ENCODE results near the gene CARMIL1.

The CARMIL1 gene

DNA sequence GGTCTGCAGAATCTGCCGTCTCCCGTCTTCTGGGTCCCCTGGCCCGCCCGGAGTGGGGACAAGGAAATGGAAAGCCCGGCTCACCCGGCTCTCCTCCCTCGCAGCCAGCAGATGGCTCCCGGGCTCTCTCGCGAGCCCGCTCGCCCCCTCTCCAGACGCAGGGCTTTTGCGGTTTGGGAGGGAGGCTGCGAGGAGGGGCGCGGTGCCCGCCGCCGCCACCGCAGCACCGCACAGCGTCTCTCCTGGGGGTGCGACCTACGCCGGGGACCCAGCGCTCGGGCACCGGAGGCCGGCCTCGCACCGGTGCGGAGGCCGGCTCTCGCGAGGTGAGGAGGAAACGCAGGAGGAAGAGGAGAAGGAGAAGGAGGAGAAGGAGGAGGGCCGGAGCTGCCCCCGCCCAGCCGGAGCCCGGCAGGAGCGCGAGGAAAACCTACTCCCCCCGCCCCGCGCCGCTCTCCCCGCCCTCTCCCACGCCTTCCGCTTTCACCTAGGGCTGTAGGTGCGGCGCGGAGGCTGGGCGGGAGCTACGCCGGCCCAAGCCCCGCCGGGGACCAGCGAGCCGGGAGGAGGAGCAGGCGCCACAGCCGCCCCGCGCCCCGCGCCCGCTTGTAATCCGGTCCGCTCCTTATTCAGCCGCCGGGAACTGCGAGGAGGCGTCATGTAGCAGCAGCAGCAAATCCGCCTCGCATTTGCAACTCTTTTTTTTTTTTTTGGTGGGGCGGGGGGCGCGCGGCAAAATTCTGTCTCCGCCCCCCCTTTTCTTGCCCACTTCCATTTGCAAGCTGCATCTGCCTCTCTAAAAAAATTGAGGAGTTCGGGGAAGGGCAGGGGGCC is at the start of gene CARMIL1:
TSS of gene CARMIL1 (plus strand) at position 461 of the 834 bp plus-strand sequence. CDS start 422 bp downstream, outside the sequence.
- Histone ChIP-seq H3K27me3 (ENCODE audit: control insufficient read depth in 2 of 2, insufficient read depth in 2 of 2, low read length in 2 of 2) (no peaks in the 10 kb centered on the region), H3K27ac (ENCODE audit: low read depth in 2 of 2, low read length in 2 of 2) (peak within 1 kb of the TSS; percentile 85 to 89), H3K36me3 (ENCODE audit: control insufficient read depth in 2 of 2, insufficient read depth in 2 of 2, low read length in 2 of 2) (no peaks in the 10 kb centered on the region), H3K4me1 (ENCODE audit: control insufficient read depth in 2 of 2, insufficient read depth in 2 of 2, low read length in 2 of 2) (peaks cover 16 to 23% of the 10 kb centered on the region in 2 donors), H3K9me3 (ENCODE audit: control insufficient read depth in 2 of 2, low read length in 2 of 2) (no peaks in the 10 kb centered on the region), H3K9ac (ENCODE audit: low read depth in 1 of 2, low read length in 2 of 2) (peak within 1 kb of the TSS; percentile 73 to 93), H3K4me3 (ENCODE audit: low read length in 2 of 2) (peak within 1 kb of the TSS; percentile 94 to 95)

DNA sequence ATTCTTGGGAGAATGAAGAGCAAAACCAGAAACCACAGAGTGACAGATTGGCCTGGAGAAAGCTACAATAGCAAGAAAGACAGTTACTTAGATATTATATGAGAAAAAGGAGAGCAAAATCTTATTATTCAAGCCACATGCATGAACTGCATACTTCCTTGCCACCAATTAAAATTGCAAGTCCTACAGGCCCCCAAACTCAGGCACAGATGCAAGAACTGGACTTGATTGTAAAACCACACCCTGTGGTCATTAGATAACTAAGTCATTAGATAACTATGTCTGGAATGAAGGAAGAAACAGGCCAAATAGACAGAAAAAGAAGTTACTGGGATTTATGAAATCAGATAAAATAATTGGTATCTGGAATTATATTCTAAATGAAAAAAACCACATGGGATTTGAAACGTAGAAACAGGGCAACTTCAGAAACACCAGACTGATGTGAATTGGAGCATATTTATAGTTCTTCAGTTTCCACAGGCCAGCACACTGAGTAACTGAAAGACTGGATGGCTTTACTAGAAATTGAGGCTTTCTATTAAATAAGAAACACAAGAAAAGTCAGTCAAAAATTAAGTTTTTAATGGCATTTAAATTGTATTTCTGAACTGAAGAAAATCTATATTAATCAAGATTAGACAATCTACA is 49.4 kb upstream of the CARMIL1 start:
- peaks cover 0 to 2% of the 10 kb centered on the region in 2 donors for H3K9me3 ChIP-seq (ENCODE audit: control insufficient read depth in 2 of 2, low read length in 2 of 2)
- H3K4me1 ChIP-seq (ENCODE audit: control insufficient read depth in 2 of 2, insufficient read depth in 2 of 2, low read length in 2 of 2): no peaks in the 10 kb centered on the region
- no peak overlapping the region for H3K9ac ChIP-seq (ENCODE audit: low read depth in 1 of 2, low read length in 2 of 2)
- no peaks in the 10 kb centered on the region for H3K27me3 ChIP-seq (ENCODE audit: control insufficient read depth in 2 of 2, insufficient read depth in 2 of 2, low read length in 2 of 2)
- no peaks in the 10 kb centered on the region for H3K36me3 ChIP-seq (ENCODE audit: control insufficient read depth in 2 of 2, insufficient read depth in 2 of 2, low read length in 2 of 2)
- no peak overlapping the region for H3K27ac ChIP-seq (ENCODE audit: low read depth in 2 of 2, low read length in 2 of 2)
- H3K4me3 ChIP-seq (ENCODE audit: low read length in 2 of 2): no peak overlapping the region

GRCh38 chr6:25232479-25232878 is 46.7 kb upstream of the CARMIL1 start:
- Histone ChIP-seq H3K9me3 (ENCODE audit: control insufficient read depth in 2 of 2, low read length in 2 of 2) (peaks cover 0 to under 1% of the 10 kb centered on the region in 2 donors), H3K36me3 (ENCODE audit: control insufficient read depth in 2 of 2, insufficient read depth in 2 of 2, low read length in 2 of 2) (no peaks in the 10 kb centered on the region), H3K4me3 (ENCODE audit: low read length in 2 of 2) (no peak overlapping the region), H3K9ac (ENCODE audit: low read depth in 1 of 2, low read length in 2 of 2) (no peak overlapping the region), H3K4me1 (ENCODE audit: control insufficient read depth in 2 of 2, insufficient read depth in 2 of 2, low read length in 2 of 2) (no peaks in the 10 kb centered on the region), H3K27ac (ENCODE audit: low read depth in 2 of 2, low read length in 2 of 2) (no peak overlapping the region), H3K27me3 (ENCODE audit: control insufficient read depth in 2 of 2, insufficient read depth in 2 of 2, low read length in 2 of 2) (no peaks in the 10 kb centered on the region)

- Histone ChIP-seq H3K27me3 (ENCODE audit: control insufficient read depth in 2 of 2, insufficient read depth in 2 of 2, low read length in 2 of 2) (no peaks in the 10 kb centered on the region), H3K4me1 (ENCODE audit: control insufficient read depth in 2 of 2, insufficient read depth in 2 of 2, low read length in 2 of 2) (no peaks in the 10 kb centered on the region), H3K9ac (ENCODE audit: low read depth in 1 of 2, low read length in 2 of 2) (no peak overlapping the region), H3K9me3 (ENCODE audit: control insufficient read depth in 2 of 2, low read length in 2 of 2) (no peaks in the 10 kb centered on the region), H3K4me3 (ENCODE audit: low read length in 2 of 2) (no peak overlapping the region), H3K27ac (ENCODE audit: low read depth in 2 of 2, low read length in 2 of 2) (no peak overlapping the region), H3K36me3 (ENCODE audit: control insufficient read depth in 2 of 2, insufficient read depth in 2 of 2, low read length in 2 of 2) (no peaks in the 10 kb centered on the region)
These were observed 45.9 kb upstream of the CARMIL1 start for GRCh38 chr6:25233226-25233625.

DNA sequence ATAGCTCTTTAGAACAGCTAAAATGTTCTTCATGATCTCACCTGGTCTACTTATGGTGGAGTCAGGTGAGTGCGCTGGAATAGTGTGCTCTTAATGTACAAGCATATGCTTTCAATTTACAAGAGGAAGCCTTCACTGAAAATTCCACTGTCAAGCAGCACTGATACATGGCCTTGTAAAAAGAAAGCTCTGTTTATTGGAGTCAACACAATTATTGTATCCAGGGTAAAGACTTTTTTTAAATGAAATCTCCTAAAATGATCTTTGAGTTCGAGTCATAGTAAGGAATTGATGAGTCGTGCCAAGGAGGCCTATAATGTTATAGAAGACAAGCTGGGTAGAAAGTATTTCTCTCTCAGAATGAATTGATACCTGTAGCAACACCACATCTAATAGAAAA is 41.6 kb upstream of the CARMIL1 start:
- no peak overlapping the region for H3K4me3 ChIP-seq (ENCODE audit: low read length in 2 of 2)

DNA sequence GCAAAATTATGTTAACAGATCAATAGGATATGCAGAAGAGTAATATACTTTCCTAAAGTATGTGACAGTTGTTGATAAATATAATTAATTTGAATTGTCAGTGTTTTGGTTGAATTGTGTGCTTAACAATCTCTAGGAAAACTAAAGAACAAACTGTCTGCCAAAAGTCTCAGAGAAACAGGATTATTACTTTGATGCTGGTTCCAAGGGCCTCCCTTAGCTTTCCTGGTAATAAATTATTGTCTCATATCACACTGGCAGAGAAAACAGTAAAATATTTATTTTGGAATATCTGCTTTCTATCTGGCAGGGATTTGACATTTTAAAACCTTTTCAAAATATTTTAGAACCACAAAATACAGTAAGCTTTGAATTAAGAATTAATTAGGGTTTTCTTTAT is 40.1 kb upstream of the CARMIL1 start:
- Histone ChIP-seq H3K36me3 (ENCODE audit: control insufficient read depth in 2 of 2, insufficient read depth in 2 of 2, low read length in 2 of 2) (no peaks in the 10 kb centered on the region), H3K4me1 (ENCODE audit: control insufficient read depth in 2 of 2, insufficient read depth in 2 of 2, low read length in 2 of 2) (no peaks in the 10 kb centered on the region), H3K9ac (ENCODE audit: low read depth in 1 of 2, low read length in 2 of 2) (no peak overlapping the region), H3K27me3 (ENCODE audit: control insufficient read depth in 2 of 2, insufficient read depth in 2 of 2, low read length in 2 of 2) (no peaks in the 10 kb centered on the region), H3K9me3 (ENCODE audit: control insufficient read depth in 2 of 2, low read length in 2 of 2) (no peaks in the 10 kb centered on the region), H3K27ac (ENCODE audit: low read depth in 2 of 2, low read length in 2 of 2) (no peak overlapping the region), H3K4me3 (ENCODE audit: low read length in 2 of 2) (no peak overlapping the region)

More for the DNA sequence above, 41.6 kb upstream of the CARMIL1 start:
- no peaks in the 10 kb centered on the region for H3K4me1 ChIP-seq (ENCODE audit: control insufficient read depth in 2 of 2, insufficient read depth in 2 of 2, low read length in 2 of 2)
- H3K27ac ChIP-seq (ENCODE audit: low read depth in 2 of 2, low read length in 2 of 2): no peak overlapping the region
- no peaks in the 10 kb centered on the region for H3K36me3 ChIP-seq (ENCODE audit: control insufficient read depth in 2 of 2, insufficient read depth in 2 of 2, low read length in 2 of 2)
- no peak overlapping the region for H3K9ac ChIP-seq (ENCODE audit: low read depth in 1 of 2, low read length in 2 of 2)
- H3K9me3 ChIP-seq (ENCODE audit: control insufficient read depth in 2 of 2, low read length in 2 of 2): no peaks in the 10 kb centered on the region
- no peaks in the 10 kb centered on the region for H3K27me3 ChIP-seq (ENCODE audit: control insufficient read depth in 2 of 2, insufficient read depth in 2 of 2, low read length in 2 of 2)

DNA sequence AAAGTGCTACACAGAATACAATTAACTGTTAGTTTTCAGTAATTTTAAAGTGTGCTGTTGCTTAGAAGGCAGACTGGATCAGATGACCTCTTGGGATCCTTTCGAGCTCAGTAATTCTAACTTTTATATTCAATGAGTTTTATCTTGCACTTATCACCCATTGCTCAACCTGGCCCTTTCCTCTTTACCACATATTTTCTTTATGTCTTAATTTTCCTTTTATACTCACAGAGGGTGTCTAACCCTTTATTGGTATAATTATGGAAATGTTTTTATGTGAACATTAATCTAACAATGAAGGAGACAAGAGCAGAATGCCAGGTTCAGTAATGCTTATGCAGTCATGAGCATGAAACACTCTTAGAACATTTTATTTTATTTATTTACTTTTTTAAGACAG is 39.7 kb upstream of the CARMIL1 start:
- no peak overlapping the region for H3K9ac ChIP-seq (ENCODE audit: low read depth in 1 of 2, low read length in 2 of 2)
- H3K27me3 ChIP-seq (ENCODE audit: control insufficient read depth in 2 of 2, insufficient read depth in 2 of 2, low read length in 2 of 2): no peaks in the 10 kb centered on the region
- no peaks in the 10 kb centered on the region for H3K9me3 ChIP-seq (ENCODE audit: control insufficient read depth in 2 of 2, low read length in 2 of 2)
- no peaks in the 10 kb centered on the region for H3K4me1 ChIP-seq (ENCODE audit: control insufficient read depth in 2 of 2, insufficient read depth in 2 of 2, low read length in 2 of 2)
- no peaks in the 10 kb centered on the region for H3K36me3 ChIP-seq (ENCODE audit: control insufficient read depth in 2 of 2, insufficient read depth in 2 of 2, low read length in 2 of 2)
- no peak overlapping the region for H3K27ac ChIP-seq (ENCODE audit: low read depth in 2 of 2, low read length in 2 of 2)
- no peak overlapping the region for H3K4me3 ChIP-seq (ENCODE audit: low read length in 2 of 2)

DNA sequence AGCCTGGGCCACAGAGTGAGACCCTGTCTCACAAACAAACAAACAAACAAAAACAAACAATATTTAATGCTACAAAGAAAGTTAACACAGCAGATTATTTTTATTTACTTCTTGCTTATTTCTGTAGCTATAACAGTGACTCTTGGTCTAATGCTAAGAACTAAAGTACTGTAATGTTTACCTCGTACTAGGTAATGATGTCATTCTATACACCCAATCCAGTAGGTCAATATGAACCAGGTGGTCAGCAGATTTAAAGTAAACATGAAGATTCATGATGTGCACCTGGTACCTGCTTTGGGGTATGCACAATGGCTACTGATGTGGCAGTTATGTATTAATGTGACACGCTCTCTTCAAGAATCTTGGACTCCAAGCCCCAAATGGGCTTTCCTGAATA is 36.6 kb upstream of the CARMIL1 start:
- H3K36me3 ChIP-seq (ENCODE audit: control insufficient read depth in 2 of 2, insufficient read depth in 2 of 2, low read length in 2 of 2): no peaks in the 10 kb centered on the region

GRCh38 chr6:25244865-25245264 is 34.3 kb upstream of the CARMIL1 start:
- no peaks in the 10 kb centered on the region for H3K9me3 ChIP-seq (ENCODE audit: control insufficient read depth in 2 of 2, low read length in 2 of 2)
- H3K9ac ChIP-seq (ENCODE audit: low read depth in 1 of 2, low read length in 2 of 2): no peak overlapping the region
- H3K4me3 ChIP-seq (ENCODE audit: low read length in 2 of 2): no peak overlapping the region
- H3K4me1 ChIP-seq (ENCODE audit: control insufficient read depth in 2 of 2, insufficient read depth in 2 of 2, low read length in 2 of 2): no peaks in the 10 kb centered on the region
- no peaks in the 10 kb centered on the region for H3K27me3 ChIP-seq (ENCODE audit: control insufficient read depth in 2 of 2, insufficient read depth in 2 of 2, low read length in 2 of 2)
- no peaks in the 10 kb centered on the region for H3K36me3 ChIP-seq (ENCODE audit: control insufficient read depth in 2 of 2, insufficient read depth in 2 of 2, low read length in 2 of 2)
- no peak overlapping the region for H3K27ac ChIP-seq (ENCODE audit: low read depth in 2 of 2, low read length in 2 of 2)

More for the DNA sequence above, 36.6 kb upstream of the CARMIL1 start:
- Histone ChIP-seq H3K9me3 (ENCODE audit: control insufficient read depth in 2 of 2, low read length in 2 of 2) (no peaks in the 10 kb centered on the region), H3K27ac (ENCODE audit: low read depth in 2 of 2, low read length in 2 of 2) (no peak overlapping the region), H3K27me3 (ENCODE audit: control insufficient read depth in 2 of 2, insufficient read depth in 2 of 2, low read length in 2 of 2) (no peaks in the 10 kb centered on the region), H3K4me3 (ENCODE audit: low read length in 2 of 2) (no peak overlapping the region), H3K4me1 (ENCODE audit: control insufficient read depth in 2 of 2, insufficient read depth in 2 of 2, low read length in 2 of 2) (no peaks in the 10 kb centered on the region), H3K9ac (ENCODE audit: low read depth in 1 of 2, low read length in 2 of 2) (no peak overlapping the region)

- no peak overlapping the region for H3K9ac ChIP-seq (ENCODE audit: low read depth in 1 of 2, low read length in 2 of 2)
- H3K27ac ChIP-seq (ENCODE audit: low read depth in 2 of 2, low read length in 2 of 2): no peak overlapping the region
- no peaks in the 10 kb centered on the region for H3K9me3 ChIP-seq (ENCODE audit: control insufficient read depth in 2 of 2, low read length in 2 of 2)
- no peaks in the 10 kb centered on the region for H3K27me3 ChIP-seq (ENCODE audit: control insufficient read depth in 2 of 2, insufficient read depth in 2 of 2, low read length in 2 of 2)
- H3K36me3 ChIP-seq (ENCODE audit: control insufficient read depth in 2 of 2, insufficient read depth in 2 of 2, low read length in 2 of 2): no peaks in the 10 kb centered on the region
- H3K4me1 ChIP-seq (ENCODE audit: control insufficient read depth in 2 of 2, insufficient read depth in 2 of 2, low read length in 2 of 2): no peaks in the 10 kb centered on the region
- no peak overlapping the region for H3K4me3 ChIP-seq (ENCODE audit: low read length in 2 of 2)
These were observed 31.1 kb upstream of the CARMIL1 start for GRCh38 chr6:25248123-25248522.
